GM19467 (cell line): Measurements from ENCODE around the gene PRELID2.
"Not testable (repeated sequence)": the region's sequence is repeated elsewhere in the genome, so short reads cannot be mapped to it uniquely, and the experiment has no call there.

Experiments used
- ATAC-seq: cut with Tn5 transposase; IDR thresholded peaks from one replicate; pipeline ENCODE4 v1.9.1; 2021; ENCODE audit warnings: mild to moderate bottlenecking, moderate library complexity; ENCODE audit not compliant: unreplicated experiment

Gene PRELID2

DNA sequence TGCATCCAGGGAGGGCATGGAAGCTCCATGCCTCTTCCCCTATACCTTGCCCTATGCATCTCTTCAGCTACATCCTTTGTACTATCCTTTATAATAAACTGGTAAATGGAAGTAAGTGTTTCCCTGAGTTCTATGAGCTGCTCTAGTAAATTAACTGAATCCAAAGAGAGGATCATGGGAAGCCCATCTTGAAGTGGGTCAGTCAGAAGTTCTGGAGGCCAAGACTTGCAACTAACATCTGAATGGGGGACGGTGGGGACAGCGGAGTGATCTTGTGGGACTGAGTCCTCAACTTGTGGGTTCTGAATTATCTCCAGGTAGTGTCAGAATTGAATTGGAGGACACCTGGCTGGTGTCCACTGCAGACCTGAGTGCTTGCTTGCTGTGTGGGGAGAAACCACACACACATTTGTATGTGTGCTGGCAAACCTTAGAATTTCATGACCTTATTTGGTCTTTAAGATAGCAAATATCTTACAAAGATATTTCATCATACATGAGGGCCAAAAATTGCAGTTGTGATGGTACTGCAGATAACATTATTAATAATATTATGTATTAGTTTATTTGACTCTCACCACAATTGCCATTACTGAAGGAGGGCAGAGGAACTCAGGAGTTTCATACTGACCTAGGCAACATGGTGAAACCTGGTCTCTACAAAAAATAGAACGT is 5.5 kb upstream of the PRELID2 start:
- ATAC-seq: no peak

DNA sequence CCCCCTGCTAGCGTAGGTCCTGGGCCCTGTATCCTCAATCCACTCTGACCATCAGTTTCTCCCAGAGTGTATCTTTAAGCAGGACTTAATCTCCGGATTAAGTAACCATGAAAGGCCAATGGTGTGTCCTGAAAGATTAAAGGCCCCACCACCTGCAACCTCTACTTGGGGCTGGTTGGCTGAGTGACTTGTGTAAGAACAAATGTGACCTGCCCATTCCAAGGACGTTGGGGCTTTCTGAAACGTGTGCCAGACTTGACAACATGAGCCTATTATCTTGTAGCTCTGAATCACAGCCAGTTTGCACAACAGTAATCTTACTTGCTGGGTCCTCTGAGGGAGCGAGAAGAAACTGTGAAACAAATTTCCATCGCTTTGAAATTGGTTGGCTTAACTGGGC is 3.1 kb upstream of the PRELID2 start:
- no peak for ATAC-seq

DNA sequence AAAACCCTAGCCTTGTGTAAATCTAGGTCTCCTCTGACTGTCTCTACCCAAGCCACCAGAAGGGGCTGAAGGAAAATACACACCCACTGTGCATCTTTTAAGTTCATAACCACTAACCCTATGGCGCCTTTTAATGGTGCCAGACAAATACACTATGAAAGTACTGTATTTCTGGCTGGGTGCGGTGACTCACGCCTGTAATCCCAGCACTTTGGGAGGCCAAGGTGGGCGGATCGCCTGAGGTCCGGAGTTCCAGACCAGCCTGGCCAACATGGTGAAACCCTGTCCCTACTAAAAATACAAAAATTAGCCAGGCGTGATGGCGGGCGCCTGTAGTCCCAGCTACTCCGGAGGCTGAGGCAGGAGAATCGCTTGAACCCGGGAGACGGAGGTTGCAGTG is 1.1 kb upstream of the PRELID2 start:
- ATAC-seq: not testable (repeated sequence)

DNA sequence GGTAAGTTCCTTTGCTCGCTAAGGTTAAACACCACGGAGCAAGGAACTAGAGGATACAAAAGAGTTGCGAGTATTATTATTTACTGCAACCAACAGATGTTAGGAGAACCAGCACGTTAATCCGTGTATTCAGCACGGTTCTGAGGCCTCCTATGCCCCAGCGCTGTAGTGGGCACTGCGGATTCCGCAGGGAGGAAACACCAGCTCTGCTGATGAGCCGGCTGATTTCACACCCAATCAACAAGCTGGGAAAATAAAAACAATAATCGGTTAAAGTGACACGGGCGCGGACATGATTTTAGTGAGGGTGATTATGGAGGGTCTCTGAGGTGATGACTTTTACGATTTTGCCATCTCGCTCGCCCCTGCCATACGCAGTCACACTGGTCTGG is 702 bp upstream of the PRELID2 start:
- no peak for ATAC-seq

DNA sequence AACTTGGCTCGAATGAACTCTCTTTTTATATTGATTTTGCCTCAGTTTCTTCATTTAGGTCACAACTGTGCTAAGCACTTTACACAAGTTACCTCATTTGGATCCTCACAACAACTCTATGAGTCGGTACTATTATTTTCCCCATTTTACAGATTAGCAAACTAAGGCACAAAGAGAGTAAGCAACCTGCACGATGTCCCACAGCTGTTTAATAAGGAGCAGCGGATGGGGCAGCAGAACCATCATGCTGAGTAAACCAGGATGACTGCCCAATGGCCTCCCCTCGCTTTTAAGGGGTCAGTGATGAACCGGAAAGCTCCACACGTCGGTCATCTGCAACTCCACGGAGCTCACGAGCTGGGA is 607 bp downstream of the PRELID2 start:
- peak; percentile 4 for ATAC-seq

DNA sequence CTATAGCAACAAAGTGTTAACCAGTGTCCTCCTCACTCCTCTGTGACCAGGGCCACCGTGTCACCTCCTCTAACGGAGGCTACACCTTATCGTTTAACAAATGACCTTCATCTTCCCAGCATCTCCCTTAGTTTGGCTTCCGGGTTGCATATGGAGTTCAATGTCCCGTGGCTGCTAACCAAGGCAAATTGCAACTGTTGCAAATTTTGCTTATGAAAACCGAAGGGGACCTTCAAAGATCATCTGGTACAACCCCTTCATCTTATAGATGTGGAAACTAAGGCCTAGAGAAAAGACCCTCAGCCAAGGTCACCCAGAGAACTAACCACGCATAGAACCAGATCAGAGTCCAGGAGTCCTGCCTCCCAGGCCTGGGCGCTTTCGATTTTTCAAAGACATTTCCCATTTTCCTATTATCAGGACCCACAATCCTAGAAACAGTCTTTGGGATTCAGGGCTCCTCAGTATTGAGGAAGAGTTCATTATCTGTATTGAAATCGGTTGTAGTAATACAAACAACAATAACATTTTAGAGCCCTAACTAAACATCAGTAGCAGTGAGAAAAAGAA is 1.4 kb downstream of the PRELID2 start:
- ATAC-seq: no peak

DNA sequence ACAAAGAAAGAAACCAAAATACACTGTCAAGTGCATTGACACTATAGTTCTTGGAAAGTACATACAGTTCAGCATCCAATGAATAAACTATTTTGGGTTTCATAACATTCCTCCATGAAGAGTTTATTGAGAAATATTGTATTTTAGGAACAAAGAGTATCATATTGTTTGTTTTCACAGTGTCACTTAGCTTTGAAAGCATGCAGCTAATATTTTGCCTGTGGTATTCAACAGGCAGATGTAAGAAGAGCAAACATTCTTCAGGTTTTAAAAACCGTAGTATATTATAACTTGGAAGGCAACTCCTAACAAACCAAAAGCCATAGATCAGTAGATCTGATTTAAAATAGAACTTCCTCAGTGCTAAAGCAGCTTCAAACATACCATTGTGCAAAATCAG is 4.5 kb downstream of the PRELID2 start:
- ATAC-seq: no peak

DNA sequence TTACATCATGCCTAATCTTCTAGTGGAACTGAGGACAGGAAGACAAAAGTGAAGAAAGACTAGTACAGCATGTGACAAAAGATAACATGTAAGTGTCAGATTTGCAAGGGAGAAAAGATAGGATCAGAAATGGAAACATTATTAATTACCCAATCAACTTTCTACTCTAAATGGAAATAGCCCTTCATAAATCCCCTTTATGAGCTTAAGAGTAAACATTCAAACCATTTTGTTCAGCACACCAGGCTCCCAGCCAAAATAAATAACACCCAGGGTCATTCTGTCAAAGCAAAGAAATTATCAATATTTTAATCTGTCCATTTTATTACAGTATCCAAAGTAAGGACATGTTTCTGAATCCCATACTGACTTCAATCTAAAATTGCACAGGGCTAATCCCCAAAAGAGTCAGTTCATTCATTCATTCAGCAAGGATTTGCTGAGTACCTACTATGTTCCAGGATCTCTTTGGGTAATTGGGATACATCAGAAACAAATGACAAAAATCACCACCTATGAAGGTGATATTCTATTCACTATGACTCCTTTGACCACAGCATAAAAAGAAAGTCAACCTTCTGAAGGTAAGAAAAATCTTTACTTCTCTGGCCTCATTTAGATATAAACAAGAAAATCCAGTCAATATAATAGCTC is 5.3 kb downstream of the PRELID2 start:
- no peak for ATAC-seq

DNA sequence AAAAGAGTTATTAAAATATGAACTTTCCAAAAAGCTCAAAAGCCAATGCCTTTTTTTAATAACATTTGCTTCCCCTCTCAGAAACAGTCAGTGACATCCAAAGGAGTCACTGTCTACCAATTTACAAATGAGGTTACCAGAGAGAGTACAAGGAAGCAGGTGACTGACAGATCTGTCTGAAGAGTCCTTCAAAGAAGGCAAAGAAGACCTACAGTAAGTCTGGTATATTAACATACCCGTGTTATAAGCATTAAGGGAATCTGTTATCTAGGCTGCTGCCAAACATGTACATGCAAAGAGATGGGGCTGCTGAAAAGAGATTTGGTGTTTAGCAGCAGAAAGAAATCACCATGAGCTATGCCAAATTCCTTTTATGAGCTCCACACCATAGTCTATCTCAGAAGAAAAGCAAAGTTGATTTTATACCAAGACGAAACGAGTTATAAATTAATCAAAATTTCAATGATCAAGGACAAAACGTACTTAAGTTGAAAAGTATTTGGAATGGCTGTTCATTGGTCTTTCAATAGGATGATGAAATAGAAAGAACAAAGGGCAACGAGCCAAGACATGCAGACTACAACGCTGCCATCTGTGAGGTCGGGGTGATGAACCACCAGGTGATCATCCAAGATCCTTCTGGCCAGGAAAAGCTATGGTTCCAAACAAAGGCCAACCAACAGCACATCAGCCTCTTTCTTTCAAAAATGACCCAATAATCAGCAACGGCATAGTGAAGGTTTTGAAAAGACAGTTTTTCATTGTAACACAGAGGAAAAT is 8.1 kb downstream of the PRELID2 start:
- no peak for ATAC-seq

DNA sequence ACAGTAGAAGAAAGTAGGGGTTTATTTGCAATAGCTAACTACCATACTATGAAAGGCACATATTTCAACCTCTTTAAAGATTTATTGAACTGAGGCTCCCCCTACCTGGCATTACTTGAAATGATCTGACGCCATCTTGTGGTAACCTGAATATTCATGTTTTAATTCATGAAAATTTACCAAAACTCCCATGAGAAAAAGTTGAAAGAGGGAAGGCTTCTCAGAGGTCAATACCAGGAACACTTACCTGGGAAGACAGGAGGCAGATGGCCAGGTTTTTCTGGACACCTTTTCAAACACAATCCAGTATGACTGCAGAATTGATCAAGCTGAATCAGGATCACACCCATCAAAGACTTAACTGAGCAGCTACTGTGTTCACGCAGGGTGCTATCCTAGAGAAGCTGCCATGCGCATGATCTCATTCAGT is 9.4 kb downstream of the PRELID2 start:
- ATAC-seq: no peak

DNA sequence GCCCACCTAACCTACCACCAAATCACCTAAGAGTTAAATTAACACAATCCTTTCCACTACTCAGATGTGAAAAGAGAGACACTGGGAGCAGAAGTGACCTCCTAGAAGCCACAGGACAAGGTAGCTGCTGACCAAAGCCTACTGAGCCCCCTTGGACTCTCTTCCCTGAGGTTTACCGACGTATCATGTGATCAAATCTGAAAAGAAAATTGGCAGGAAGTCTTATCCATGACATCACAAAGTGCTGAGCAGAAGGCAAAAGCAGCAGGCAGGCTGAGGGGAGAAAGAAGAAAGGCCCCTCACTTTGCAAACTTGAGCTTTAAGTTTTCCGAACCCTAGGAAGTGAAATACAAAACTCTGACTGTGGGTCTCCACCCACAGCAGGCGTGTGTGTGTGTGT is 11.1 kb downstream of the PRELID2 start:
- no peak for ATAC-seq

DNA sequence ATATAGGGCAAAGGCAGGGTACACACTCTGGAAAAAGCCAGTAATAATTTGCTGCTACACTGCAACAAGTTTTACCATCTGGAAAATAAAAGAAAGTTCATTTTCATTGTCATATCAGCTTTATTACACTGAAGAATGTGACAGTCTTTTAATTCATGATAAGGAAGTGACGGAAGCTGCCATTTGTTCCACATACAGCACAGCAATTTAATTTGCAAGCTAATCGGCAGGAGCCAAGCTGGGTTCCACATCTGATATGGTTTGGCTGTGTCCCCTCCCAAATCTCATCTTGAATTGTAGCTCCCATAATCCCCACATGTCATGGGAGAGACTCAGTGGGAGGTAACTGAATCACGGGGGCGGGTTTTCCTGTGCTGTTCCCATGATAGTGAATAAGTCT is 16.5 kb downstream of the PRELID2 start:
- ATAC-seq: no peak

DNA sequence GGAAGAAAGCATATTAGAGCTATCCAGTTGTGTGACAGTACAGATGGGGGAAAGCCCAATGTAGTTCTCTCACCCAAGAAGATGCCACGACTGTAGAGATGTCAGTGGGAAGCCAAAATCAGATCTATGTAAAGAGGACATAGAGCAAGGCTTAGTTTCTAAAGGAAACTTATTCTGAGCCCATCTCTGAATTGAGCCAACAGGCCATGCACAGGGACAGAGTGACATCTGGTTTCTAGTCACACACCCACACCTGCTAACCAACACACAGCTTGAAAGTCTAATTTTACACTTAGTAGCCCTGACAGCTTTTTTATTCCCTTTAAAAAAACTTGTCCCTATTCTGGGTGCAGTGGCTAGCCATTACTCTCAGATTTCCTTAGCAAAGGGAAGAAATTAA is 22.3 kb downstream of the PRELID2 start:
- no peak for ATAC-seq

DNA sequence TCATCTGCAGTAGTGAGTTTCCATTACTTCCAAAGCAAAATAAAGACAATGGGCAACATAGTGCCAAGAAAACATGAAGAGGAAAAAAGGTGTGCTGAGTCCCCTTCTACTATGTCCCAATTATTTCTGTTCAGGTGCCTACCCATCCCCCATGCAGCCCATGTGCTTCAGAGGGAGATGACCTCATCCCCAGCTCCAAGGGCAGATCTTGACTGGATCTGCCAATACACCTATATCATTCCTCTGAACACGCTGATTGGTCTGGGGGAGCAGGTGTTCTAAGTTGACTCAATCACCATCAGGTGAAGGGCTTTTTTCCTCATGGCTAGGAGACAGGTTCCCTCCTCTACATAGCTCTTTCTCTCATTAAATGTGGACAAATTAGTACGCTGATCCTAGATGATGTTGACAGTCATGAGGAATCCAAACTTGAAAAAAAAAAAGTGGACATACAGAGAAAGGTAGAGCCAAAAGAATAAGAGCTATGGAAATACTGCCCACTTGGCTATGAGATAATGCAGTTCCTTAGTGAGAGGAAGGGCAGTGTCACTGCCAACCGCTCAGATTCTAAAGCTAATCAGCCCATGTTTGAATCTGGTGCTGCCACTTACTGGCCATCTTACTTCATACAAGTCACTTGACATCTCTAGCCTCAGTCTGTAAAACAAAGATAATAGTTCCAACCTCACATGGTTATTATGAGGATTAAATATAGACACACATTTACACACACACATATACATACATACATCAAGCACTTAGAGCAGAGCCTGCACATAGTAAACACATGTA is 23.1 kb downstream of the PRELID2 start:
- ATAC-seq: no peak

DNA sequence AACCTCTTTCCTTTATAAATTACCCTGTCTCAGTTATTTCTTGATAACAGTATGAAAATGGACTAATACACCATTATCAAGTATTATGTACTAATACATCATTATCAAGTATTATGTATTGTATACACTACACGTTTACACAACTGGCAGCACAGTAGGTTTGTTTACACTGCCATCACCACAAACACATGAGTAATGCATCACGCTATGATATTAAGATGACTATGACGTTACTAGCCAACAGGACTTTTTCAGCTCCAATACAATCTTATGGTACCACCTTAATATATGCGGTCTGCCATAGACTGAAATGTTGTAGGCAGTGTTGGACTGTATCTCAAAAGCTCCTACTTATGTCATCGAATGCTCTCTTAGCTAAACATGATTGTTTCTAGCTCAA is 28.2 kb downstream of the PRELID2 start:
- ATAC-seq: no peak

DNA sequence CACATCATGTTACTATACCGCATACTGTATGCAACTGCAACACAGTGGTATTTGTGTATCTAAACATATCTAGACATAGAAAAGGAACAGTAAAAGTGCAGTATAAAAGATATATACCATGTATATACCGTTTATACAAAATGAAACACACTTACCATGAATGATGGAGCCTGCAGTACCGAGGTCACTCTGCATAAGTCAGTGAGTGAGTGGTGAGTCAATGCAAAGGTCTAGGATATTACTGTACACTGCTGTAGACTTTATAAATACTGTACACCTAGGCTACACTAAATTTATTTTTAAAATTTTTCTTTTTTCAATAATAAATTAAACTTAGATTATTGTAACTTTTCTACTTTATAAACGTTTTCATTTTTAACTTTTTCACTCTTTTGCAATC is 29.3 kb downstream of the PRELID2 start:
- no peak for ATAC-seq

DNA sequence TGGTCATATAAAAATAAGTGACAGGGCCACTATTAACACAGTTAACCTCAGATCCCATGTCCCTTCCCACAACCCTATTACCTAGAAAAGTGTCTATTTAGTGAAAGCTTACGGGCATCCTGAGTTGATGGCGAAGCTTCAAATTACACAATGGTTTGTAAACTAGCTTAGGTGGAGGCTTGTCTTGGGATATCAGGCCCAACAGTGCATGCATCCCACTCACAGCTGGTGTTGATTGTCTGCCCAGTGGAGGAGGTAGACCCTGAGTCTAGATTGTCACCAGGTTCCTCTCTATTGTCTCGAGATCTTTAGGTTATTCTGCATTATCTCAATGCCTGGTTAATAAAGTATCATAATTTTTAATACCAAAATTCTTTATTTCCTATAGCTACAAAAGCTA is 30.4 kb downstream of the PRELID2 start:
- ATAC-seq: no peak

DNA sequence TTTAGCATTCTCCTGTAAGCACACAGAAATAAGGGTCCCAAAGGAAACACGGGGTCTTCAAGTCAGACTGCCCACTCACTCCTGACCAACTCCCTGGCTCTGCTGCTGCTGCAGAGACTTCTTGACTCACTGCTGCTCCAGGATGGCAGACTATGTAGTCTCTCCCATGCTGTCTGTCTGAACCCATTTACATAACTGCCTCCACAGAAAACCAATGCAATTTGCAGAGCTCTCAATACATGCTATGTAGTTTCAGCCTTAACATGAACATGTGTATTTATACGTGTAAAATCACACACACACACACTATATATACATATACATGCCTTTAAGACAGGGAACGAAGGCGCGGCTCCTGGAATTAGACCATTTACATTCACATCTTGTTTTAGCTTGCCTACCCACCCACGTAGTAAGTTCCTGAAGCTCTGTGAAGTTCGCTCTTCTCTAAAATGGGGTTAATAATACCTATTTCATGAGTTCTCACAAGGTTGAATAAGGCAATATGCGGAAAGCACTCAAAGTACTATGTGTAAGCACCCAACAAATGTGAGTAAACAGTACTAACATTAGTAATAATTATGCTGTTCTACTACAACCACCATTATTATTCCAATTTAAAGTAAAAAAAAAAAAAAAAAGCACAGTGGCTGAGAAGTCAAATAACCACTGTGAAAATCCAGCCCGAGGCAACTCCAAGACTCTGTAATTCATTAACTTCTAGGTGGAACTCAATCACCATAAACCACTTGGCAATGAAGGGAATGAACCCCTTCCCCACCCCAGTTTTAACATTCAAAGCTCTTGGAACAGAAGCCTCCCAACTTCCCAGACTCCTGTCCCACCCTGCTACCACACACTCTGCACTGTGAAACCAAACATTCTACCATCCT is 31.8 kb downstream of the PRELID2 start:
- no peak for ATAC-seq

DNA sequence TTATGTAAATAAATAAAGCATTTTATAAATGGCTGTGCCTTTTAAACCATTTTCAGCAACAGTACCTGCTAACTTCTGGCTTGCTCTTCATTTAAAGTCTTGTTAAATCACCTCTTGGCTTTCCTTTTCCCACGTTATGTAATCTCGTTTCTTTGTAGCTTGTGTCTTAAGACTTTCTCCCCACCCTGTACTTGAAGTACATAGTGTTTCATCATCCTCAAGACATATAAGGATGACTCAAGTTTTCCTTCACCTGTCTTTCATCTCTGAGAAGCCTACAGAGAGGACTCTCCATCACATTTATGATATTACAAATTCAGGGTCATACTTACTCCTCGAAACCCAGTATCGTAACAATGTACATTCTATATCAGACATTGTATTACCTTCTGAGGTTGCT is 33.9 kb downstream of the PRELID2 start:
- ATAC-seq: no peak

DNA sequence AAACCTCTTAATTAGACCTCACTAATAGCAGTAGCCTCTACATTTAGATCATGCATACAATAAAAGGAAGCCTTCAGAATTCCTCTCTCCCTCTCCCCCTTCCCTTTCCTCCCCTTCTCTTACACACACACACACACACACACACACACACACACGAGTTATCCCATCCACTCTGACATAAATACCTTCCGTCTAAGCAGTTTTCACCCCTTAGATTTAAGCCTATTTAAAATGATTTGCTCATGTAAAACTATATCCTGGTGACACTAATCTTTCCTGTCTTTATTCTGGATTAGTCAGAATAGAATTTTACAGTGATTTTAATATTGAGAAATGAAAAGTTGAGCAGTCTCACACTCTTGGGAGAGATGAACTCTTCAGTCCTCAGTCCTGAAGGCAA is 35.0 kb downstream of the PRELID2 start:
- no peak for ATAC-seq
